Body of pancreas (tissue), 4 donors: ENCODE data around the gene HECTD1.

ENCODE experiments used
- CTCF ChIP-seq, 7 experiments: fragments of 450-650 bp in 4 of 7; fragments of 200-600 bp in 3 of 7; sonication (generic) in 3 of 7; IDR thresholded peaks; one replicate each; pipeline ENCODE4 v1.5.1; 2016 to 2019; ENCODE audit warnings: antibody characterized with exemption in 7 of 7
- POLR2A ChIP-seq, 3 donors: fragments of 450-650 bp; IDR thresholded peaks; one replicate each; pipeline ENCODE4 v1.6.1; 2016; ENCODE audit warnings: antibody characterized with exemption in 3 of 3, mild to moderate bottlenecking in 2 of 3

GRCh38 chr14:31170411-31170810 lies 37.2 kb downstream of the HECTD1 start:
- no peak for TF ChIP-seq CTCF (IDR thresholded peaks at IDR 0.05)
- TF ChIP-seq POLR2A (IDR thresholded peaks at IDR 0.05), result no peak
